ENCODE measurements around the gene CNDP1. TPM values are rescaled to one million over a fixed set of nuclear protein-coding genes. Genes with fewer than 3 reads are reported as not detected.

Gene CNDP1
- polyA plus RNA-seq, 1 donor (not counting 4 experiments of a cell fraction or from before 2014, with no cell fraction given): not detected

GRCh38 chr18:74608681-74609080 lies 74.4 kb downstream of the CNDP1 start:
- Histone ChIP-seq H2AFZ (ENCODE audit: control insufficient read depth, low read length) (no peak overlapping the region), H3K27ac (ENCODE audit: control insufficient read depth, insufficient read depth, low read length) (no peak overlapping the region), H3K9me3 (ENCODE audit: control insufficient read depth, low read depth, low read length) (no peaks in the 10 kb centered on the region), H3K9ac (ENCODE audit: control insufficient read depth, extremely low read depth, insufficient read depth, low read length) (no peak overlapping the region), H3K4me1 (ENCODE audit: control insufficient read depth, extremely low read depth, insufficient read depth, low read length) (no peaks in the 10 kb centered on the region), H3K27me3 (ENCODE audit: control insufficient read depth, extremely low read depth, insufficient read depth, low read length) (no peaks in the 10 kb centered on the region), H3K36me3 (ENCODE audit: control insufficient read depth in 2 of 2, extremely low read depth in 1 of 2, insufficient read depth in 2 of 2, low read length in 2 of 2) (no peaks in the 10 kb centered on the region), H3K9me1 (ENCODE audit: control insufficient read depth, extremely low read depth, insufficient read depth, low read length) (no peaks in the 10 kb centered on the region), H3K4me2 (ENCODE audit: control insufficient read depth, extremely low read depth, insufficient read depth, low read depth, low read length) (no peak overlapping the region), H3K4me3 (ENCODE audit: control insufficient read depth in 2 of 3, extremely low read depth in 1 of 3, insufficient read depth in 2 of 3, low read depth in 1 of 3, low read length in 3 of 3) (no peak overlapping the region), H4K20me1 (ENCODE audit: control insufficient read depth, extremely low read depth, insufficient read depth, low read length) (no peaks in the 10 kb centered on the region), H3K79me2 (ENCODE audit: control insufficient read depth, insufficient read depth, low read length) (peaks cover 33% of the 10 kb centered on the region)
- dilution Hi-C loops (cut with MboI; ENCODE audit: extremely low pct_ligation_motif_present, low sequenced_read_pairs): no loop called here
- TF ChIP-seq CTCF (optimal IDR thresholded peaks at IDR 0.05 in 1 of 3, IDR thresholded peaks at IDR 0.05 in 1 of 3, conservative IDR thresholded peaks at IDR 0.05 in 1 of 3; ENCODE audit: extremely low read depth in 1 of 3, insufficient read depth in 2 of 3, low read length in 3 of 3): no peak
- TF ChIP-seq EZH2 (IDR thresholded peaks at IDR 0.05; ENCODE audit: low read length): no peak
- FAIRE-seq (no peak), DNase-seq (ENCODE audit: low read depth, low spot score) (no peak)

- no peaks in the 10 kb centered on the region for H3K4me1 ChIP-seq (ENCODE audit: control insufficient read depth, extremely low read depth, insufficient read depth, low read length)
- peaks cover 29% of the 10 kb centered on the region for H3K79me2 ChIP-seq (ENCODE audit: control insufficient read depth, insufficient read depth, low read length)
- H3K4me3 ChIP-seq (ENCODE audit: control insufficient read depth in 2 of 3, extremely low read depth in 1 of 3, insufficient read depth in 2 of 3, low read depth in 1 of 3, low read length in 3 of 3): no peak overlapping the region
- H3K36me3 ChIP-seq (ENCODE audit: control insufficient read depth in 2 of 2, extremely low read depth in 1 of 2, insufficient read depth in 2 of 2, low read length in 2 of 2): no peaks in the 10 kb centered on the region
- no peak overlapping the region for H3K27ac ChIP-seq (ENCODE audit: control insufficient read depth, insufficient read depth, low read length)
- DNase-seq (ENCODE audit: low read depth, low spot score) (no peak), FAIRE-seq (peak; percentile 26)
- no peaks in the 10 kb centered on the region for H3K9me1 ChIP-seq (ENCODE audit: control insufficient read depth, extremely low read depth, insufficient read depth, low read length)
- H3K27me3 ChIP-seq (ENCODE audit: control insufficient read depth, extremely low read depth, insufficient read depth, low read length): no peaks in the 10 kb centered on the region
- dilution Hi-C loops (cut with MboI; ENCODE audit: extremely low pct_ligation_motif_present, low sequenced_read_pairs): no loop called here
- H4K20me1 ChIP-seq (ENCODE audit: control insufficient read depth, extremely low read depth, insufficient read depth, low read length): no peaks in the 10 kb centered on the region
- H3K4me2 ChIP-seq (ENCODE audit: control insufficient read depth, extremely low read depth, insufficient read depth, low read depth, low read length): no peak overlapping the region
- no peaks in the 10 kb centered on the region for H3K9me3 ChIP-seq (ENCODE audit: control insufficient read depth, low read depth, low read length)
- TF ChIP-seq CTCF (optimal IDR thresholded peaks at IDR 0.05 in 1 of 3, IDR thresholded peaks at IDR 0.05 in 1 of 3, conservative IDR thresholded peaks at IDR 0.05 in 1 of 3; ENCODE audit: extremely low read depth in 1 of 3, insufficient read depth in 2 of 3, low read length in 3 of 3) (no peak), EZH2 (IDR thresholded peaks at IDR 0.05; ENCODE audit: low read length) (no peak)
- H3K9ac ChIP-seq (ENCODE audit: control insufficient read depth, extremely low read depth, insufficient read depth, low read length): no peak overlapping the region
- no peak overlapping the region for H2AFZ ChIP-seq (ENCODE audit: control insufficient read depth, low read length)
Measured at GRCh38 chr18:74609535-74609934, 75.2 kb downstream of the CNDP1 start.
